Measurements from ENCODE around the gene ARL4D. TPM values are rescaled to one million over a fixed set of nuclear protein-coding genes. Genes with fewer than 3 reads are reported as not detected.

The ARL4D gene
- total and polyA plus RNA-seq, 2 donors (not counting 1 experiment from before 2014, with no cell fraction given): 11.3 to 14.5 TPM

- Mint-ChIP-seq H3K4me1 (no peaks in the 10 kb centered on the region), H3K27me3 (peaks cover 26% of the 10 kb centered on the region), H3K9me3 (ENCODE audit: insufficient read depth) (no peaks in the 10 kb centered on the region), H3K27ac (no peak overlapping the region), H3K4me3 (no peak overlapping the region)
- Histone ChIP-seq H3K4me1 (ENCODE audit: control insufficient read depth in 2 of 2, insufficient read depth in 2 of 2, low read length in 2 of 2) (no peaks in the 10 kb centered on the region), H4K20me1 (ENCODE audit: control insufficient read depth, insufficient read depth, low read length, poor library complexity, severe bottlenecking) (no peaks in the 10 kb centered on the region), H2AFZ (ENCODE audit: insufficient read depth, low read depth, low read length, poor library complexity, severe bottlenecking) (no peak overlapping the region), H3K9me3 (ENCODE audit: control extremely low read depth in 1 of 3, control insufficient read depth in 2 of 3, insufficient read depth in 1 of 3, low read length in 2 of 3) (no peaks in the 10 kb centered on the region), H3K79me2 (ENCODE audit: control insufficient read depth, insufficient read depth, low read length) (no peaks in the 10 kb centered on the region), H3K4me2 (replicated peaks; ENCODE audit: low read depth, low read length, poor library complexity, severe bottlenecking) (no peak overlapping the region), H3K27ac (ENCODE audit: low read length in 2 of 2) (no peak overlapping the region), H3K27me3 (replicated peaks in 1 of 4; ENCODE audit: control extremely low read depth in 1 of 4, control insufficient read depth in 3 of 4, insufficient read depth in 4 of 4, low read length in 3 of 4) (peaks cover 0 to 8% (median 2%) of the 10 kb centered on the region in 4 experiments), H3K9ac (ENCODE audit: low read length) (no peak overlapping the region), H3K4me3 (ENCODE audit: control extremely low read depth in 1 of 5, extremely low read depth in 1 of 5, insufficient read depth in 1 of 5, low read depth in 2 of 5, low read length in 4 of 5) (no peak overlapping the region), H3K36me3 (replicated peaks in 1 of 2; ENCODE audit: control extremely low read depth in 1 of 2, control insufficient read depth in 1 of 2, extremely low read depth in 1 of 2, insufficient read depth in 2 of 2, low read length in 1 of 2) (no peaks in the 10 kb centered on the region)
- POLR2A ChIA-PET: no interaction called here
- ATAC-seq (ENCODE audit: low read depth) (no peak), DNase-seq (no peak)
- WGBS (ENCODE audit: insufficient coverage): 87% methylated on average over 3 of the region's 5 CpGs
- intact Hi-C loops (cut with micrococcal nuclease): no loop called here
- TF ChIP-seq CTCF (IDR thresholded peaks at IDR 0.05): no peak
- TF ChIP-seq EZH2 (IDR thresholded peaks at IDR 0.05; ENCODE audit: borderline replicate concordance, insufficient read depth, low read depth, low read length, poor library complexity, severe bottlenecking): no peak
- CTCF ChIA-PET: no interaction called here
Observed at GRCh38 chr17:43445009-43445589, 46.3 kb downstream of the ARL4D start.

DNA sequence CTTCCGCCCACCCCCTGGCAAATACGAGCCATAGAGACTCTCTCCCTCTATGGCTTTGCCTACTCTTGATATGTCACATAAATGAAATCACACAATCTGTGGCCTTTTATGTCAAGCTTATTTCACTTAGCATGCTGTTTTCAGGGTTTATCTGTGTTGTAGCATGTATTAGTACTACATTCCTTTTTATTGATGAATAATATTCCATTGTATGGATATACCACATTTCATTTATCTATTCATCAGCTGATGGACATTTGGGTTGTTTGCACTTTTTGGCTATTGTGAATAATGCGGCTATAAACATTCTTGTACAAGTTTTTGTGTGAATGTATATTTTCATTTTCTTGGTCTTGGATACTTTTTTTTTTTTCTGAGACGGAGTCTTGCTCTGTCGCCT lies 48.0 kb downstream of the ARL4D start:
- POLR2A ChIA-PET: no interaction called here

More for the DNA sequence above, 48.0 kb downstream of the ARL4D start:
- Mint-ChIP-seq H3K27ac (no peak overlapping the region), H3K4me1 (no peaks in the 10 kb centered on the region), H3K27me3 (peaks cover 26% of the 10 kb centered on the region), H3K9me3 (ENCODE audit: insufficient read depth) (no peaks in the 10 kb centered on the region), H3K4me3 (no peak overlapping the region)
- ATAC-seq (ENCODE audit: low read depth) (no peak), DNase-seq (no peak)
- Histone ChIP-seq H2AFZ (ENCODE audit: insufficient read depth, low read depth, low read length, poor library complexity, severe bottlenecking) (no peak overlapping the region), H3K4me3 (ENCODE audit: control extremely low read depth in 1 of 5, extremely low read depth in 1 of 5, insufficient read depth in 1 of 5, low read depth in 2 of 5, low read length in 4 of 5) (no peak overlapping the region), H3K27ac (ENCODE audit: low read length in 2 of 2) (no peak overlapping the region), H3K4me2 (replicated peaks; ENCODE audit: low read depth, low read length, poor library complexity, severe bottlenecking) (no peak overlapping the region), H3K4me1 (ENCODE audit: control insufficient read depth in 2 of 2, insufficient read depth in 2 of 2, low read length in 2 of 2) (no peaks in the 10 kb centered on the region), H3K27me3 (replicated peaks in 1 of 4; ENCODE audit: control extremely low read depth in 1 of 4, control insufficient read depth in 3 of 4, insufficient read depth in 4 of 4, low read length in 3 of 4) (peaks cover 0 to 8% (median 2%) of the 10 kb centered on the region in 4 experiments), H3K9ac (ENCODE audit: low read length) (no peak overlapping the region), H3K79me2 (ENCODE audit: control insufficient read depth, insufficient read depth, low read length) (no peaks in the 10 kb centered on the region), H4K20me1 (ENCODE audit: control insufficient read depth, insufficient read depth, low read length, poor library complexity, severe bottlenecking) (no peaks in the 10 kb centered on the region), H3K36me3 (replicated peaks in 1 of 2; ENCODE audit: control extremely low read depth in 1 of 2, control insufficient read depth in 1 of 2, extremely low read depth in 1 of 2, insufficient read depth in 2 of 2, low read length in 1 of 2) (no peaks in the 10 kb centered on the region), H3K9me3 (ENCODE audit: control extremely low read depth in 1 of 3, control insufficient read depth in 2 of 3, insufficient read depth in 1 of 3, low read length in 2 of 3) (no peaks in the 10 kb centered on the region)
- intact Hi-C loops (cut with micrococcal nuclease): no loop called here
- 100% methylated on average over 4 of the region's 5 CpGs for WGBS (ENCODE audit: insufficient coverage)
- no peak for TF ChIP-seq EZH2 (IDR thresholded peaks at IDR 0.05; ENCODE audit: borderline replicate concordance, insufficient read depth, low read depth, low read length, poor library complexity, severe bottlenecking)
- TF ChIP-seq CTCF (IDR thresholded peaks at IDR 0.05): no peak
- CTCF ChIA-PET: interaction anchor here (0.7 kb wide), 1 partner anchor 52 kb away, joined by 3 read pairs; no protein-coding TSS in a partner anchor
